ENCODE results near the gene PTCH1. TPM values are rescaled to one million over a fixed set of nuclear protein-coding genes. Genes with fewer than 3 reads are reported as not detected.

The PTCH1 gene
- total and polyA plus RNA-seq, 10 of the 15 experiments (the other 5 are each of a cell fraction or from before 2014, with no cell fraction given) = 0.16 to 6.1 (median 2.6) TPM

GRCh38 chr9:95529910-95530309 lies 13.1 kb upstream of the PTCH1 start:
- no peaks in the 10 kb centered on the region for H3K4me1 ChIP-seq (ENCODE audit: control insufficient read depth, insufficient read depth, low read length)
- no peaks in the 10 kb centered on the region for H3K79me2 ChIP-seq (ENCODE audit: control insufficient read depth, insufficient read depth, low read length)
- no TSS peak for BruUV-seq (replicated peaks)
- ChIA-PET POLR2A (no interaction called here), RAD21 (ENCODE audit: unreplicated experiment) (no interaction called here), CTCF (no interaction called here), SMC1A (ENCODE audit: uncharacterized antibody, unreplicated experiment) (interaction anchor here (0.6 to 1.4 kb wide), 3 partner anchors 16 to 192 kb away, joined by 3 to 5 read pairs (median 3); no protein-coding TSS in a partner anchor)
- H3K9ac ChIP-seq (ENCODE audit: control insufficient read depth, insufficient read depth, low read length) = no peak overlapping the region
- H3K4me3 ChIP-seq = no peak overlapping the region
- FAIRE-seq = no peak
- no peaks in the 10 kb centered on the region for H3K9me3 ChIP-seq (replicated peaks; ENCODE audit: control insufficient read depth, insufficient read depth, low read length)
- in situ Hi-C loops (cut with MboI) (no loop called here), intact Hi-C loops (cut with micrococcal nuclease; ENCODE audit: unreplicated experiment) (no loop called here)
- no peak for ATAC-seq
- WGBS (ENCODE audit: insufficient coverage, insufficient replicate concordance, low lambda C conversion rate, missing lambda C conversion rate) = 30% methylated on average over 1 of the region's 1 CpG
- no peak overlapping the region for H3K4me2 ChIP-seq (ENCODE audit: control insufficient read depth, insufficient read depth)
- TF ChIP-seq NFYB (IDR thresholded peaks at IDR 0.05; ENCODE audit: insufficient read depth, low read depth, low read length) (no peak), MTA3 (IDR thresholded peaks at IDR 0.05; ENCODE audit: borderline replicate concordance, low read length) (no peak), JUNB (IDR thresholded peaks at IDR 0.05) (no peak), NR2C2 (IDR thresholded peaks at IDR 0.05; ENCODE audit: borderline replicate concordance, control insufficient read depth, insufficient read length, low read depth) (no peak), NRF1 (conservative IDR thresholded peaks at IDR 0.05; ENCODE audit: low read depth, low read length) (no peak), SKIL (IDR thresholded peaks at IDR 0.05; ENCODE audit: low read depth, poor library complexity, severe bottlenecking) (no peak), KLF5 (IDR thresholded peaks at IDR 0.05; ENCODE audit: partially characterized antibody) (no peak)
- TF ChIP-seq, protein P1, sequence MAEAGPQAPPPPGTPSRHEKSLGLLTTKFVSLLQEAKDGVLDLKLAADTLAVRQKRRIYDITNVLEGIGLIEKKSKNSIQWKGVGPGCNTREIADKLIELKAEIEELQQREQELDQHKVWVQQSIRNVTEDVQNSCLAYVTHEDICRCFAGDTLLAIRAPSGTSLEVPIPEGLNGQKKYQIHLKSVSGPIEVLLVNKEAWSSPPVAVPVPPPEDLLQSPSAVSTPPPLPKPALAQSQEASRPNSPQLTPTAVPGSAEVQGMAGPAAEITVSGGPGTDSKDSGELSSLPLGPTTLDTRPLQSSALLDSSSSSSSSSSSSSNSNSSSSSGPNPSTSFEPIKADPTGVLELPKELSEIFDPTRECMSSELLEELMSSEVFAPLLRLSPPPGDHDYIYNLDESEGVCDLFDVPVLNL (IDR thresholded peaks at IDR 0.05; ENCODE audit: low read depth, low read length) = no peak
- TF ChIP-seq, protein P2, sequence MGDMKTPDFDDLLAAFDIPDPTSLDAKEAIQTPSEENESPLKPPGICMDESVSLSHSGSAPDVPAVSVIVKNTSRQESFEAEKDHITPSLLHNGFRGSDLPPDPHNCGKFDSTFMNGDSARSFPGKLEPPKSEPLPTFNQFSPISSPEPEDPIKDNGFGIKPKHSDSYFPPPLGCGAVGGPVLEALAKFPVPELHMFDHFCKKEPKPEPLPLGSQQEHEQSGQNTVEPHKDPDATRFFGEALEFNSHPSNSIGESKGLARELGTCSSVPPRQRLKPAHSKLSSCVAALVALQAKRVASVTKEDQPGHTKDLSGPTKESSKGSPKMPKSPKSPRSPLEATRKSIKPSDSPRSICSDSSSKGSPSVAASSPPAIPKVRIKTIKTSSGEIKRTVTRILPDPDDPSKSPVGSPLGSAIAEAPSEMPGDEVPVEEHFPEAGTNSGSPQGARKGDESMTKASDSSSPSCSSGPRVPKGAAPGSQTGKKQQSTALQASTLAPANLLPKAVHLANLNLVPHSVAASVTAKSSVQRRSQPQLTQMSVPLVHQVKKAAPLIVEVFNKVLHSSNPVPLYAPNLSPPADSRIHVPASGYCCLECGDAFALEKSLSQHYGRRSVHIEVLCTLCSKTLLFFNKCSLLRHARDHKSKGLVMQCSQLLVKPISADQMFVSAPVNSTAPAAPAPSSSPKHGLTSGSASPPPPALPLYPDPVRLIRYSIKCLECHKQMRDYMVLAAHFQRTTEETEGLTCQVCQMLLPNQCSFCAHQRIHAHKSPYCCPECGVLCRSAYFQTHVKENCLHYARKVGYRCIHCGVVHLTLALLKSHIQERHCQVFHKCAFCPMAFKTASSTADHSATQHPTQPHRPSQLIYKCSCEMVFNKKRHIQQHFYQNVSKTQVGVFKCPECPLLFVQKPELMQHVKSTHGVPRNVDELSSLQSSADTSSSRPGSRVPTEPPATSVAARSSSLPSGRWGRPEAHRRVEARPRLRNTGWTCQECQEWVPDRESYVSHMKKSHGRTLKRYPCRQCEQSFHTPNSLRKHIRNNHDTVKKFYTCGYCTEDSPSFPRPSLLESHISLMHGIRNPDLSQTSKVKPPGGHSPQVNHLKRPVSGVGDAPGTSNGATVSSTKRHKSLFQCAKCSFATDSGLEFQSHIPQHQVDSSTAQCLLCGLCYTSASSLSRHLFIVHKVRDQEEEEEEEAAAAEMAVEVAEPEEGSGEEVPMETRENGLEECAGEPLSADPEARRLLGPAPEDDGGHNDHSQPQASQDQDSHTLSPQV (IDR thresholded peaks at IDR 0.05) = no peak
- no peaks in the 10 kb centered on the region for H4K20me1 ChIP-seq (ENCODE audit: control insufficient read depth, insufficient read depth)
- H3K27me3 ChIP-seq (replicated peaks in 1 of 2; ENCODE audit: control insufficient read depth in 2 of 2, insufficient read depth in 2 of 2, low read length in 1 of 2) = peaks cover 3 to 4% of the 10 kb centered on the region in 2 experiments; a peak in 3 of 4 replicates
- no peak for DNase-seq (ENCODE audit: low read depth, low spot score)
- no peaks in the 10 kb centered on the region for H3K36me3 ChIP-seq (ENCODE audit: control insufficient read depth in 2 of 2, insufficient read depth in 2 of 2, low read length in 1 of 2)
- no peak overlapping the region for H2AFZ ChIP-seq (ENCODE audit: control insufficient read depth, low read depth, low read length)
- H3K27ac ChIP-seq (ENCODE audit: control insufficient read depth, insufficient read depth) = no peak overlapping the region

All from GM12878 (cell line).